ENCODE results near the gene JMJD6. TPM values are rescaled to one million over a fixed set of nuclear protein-coding genes. Genes with fewer than 3 reads are reported as not detected.
A peak's percentile ranks its signal among the peaks of the same experiment; 100 is the strongest.

The JMJD6 gene
- total RNA-seq, 1 experiment from 2014 or later: 28.9 TPM

- peaks cover 3% of the 10 kb centered on the region for H3K23me2 ChIP-seq (ENCODE audit: insufficient read length, low read depth, low read length, poor library complexity, severe bottlenecking)
- H3K56ac ChIP-seq (ENCODE audit: insufficient read length, low read depth, low read length): no peak overlapping the region
- H2BK120ac ChIP-seq (ENCODE audit: low read depth, low read length, poor library complexity, severe bottlenecking): no peak overlapping the region
- H3K79me2 ChIP-seq (ENCODE audit: insufficient read depth, low read length): no peaks in the 10 kb centered on the region
- H4K8ac ChIP-seq (replicated peaks; ENCODE audit: insufficient read length, low read depth, low read length): peak overlapping the region; percentile 27
- no peak for TF ChIP-seq CTCF (conservative IDR thresholded peaks at IDR 0.05)
- DNase-seq: no peak
- no peak overlapping the region for H2BK12ac ChIP-seq (ENCODE audit: insufficient read length, low read depth, low read length)
- H3K4me2 ChIP-seq (ENCODE audit: insufficient read depth, insufficient read length, low read length): no peak overlapping the region
- H2BK5ac ChIP-seq (ENCODE audit: insufficient read length, low read length): no peak overlapping the region
- Mint-ChIP-seq H3K9me3 (no peaks in the 10 kb centered on the region), H3K4me1 (peaks cover 15 to 41% of the 10 kb centered on the region in 2 experiments), H3K27me3 (ENCODE audit: low read depth) (peaks cover 2% of the 10 kb centered on the region), H3K36me3 (ENCODE audit: insufficient read depth in 1 of 3, low read depth in 3 of 3) (no peaks in the 10 kb centered on the region), H3K4me3 (no peak overlapping the region), H3K27ac (peak overlapping the region in 2 of 3 experiments; percentile 64 to 84; a peak in 3 of 7 replicates)
- H3K9ac ChIP-seq (ENCODE audit: extremely low read depth, insufficient read length, low read length): no peak overlapping the region
- no peak overlapping the region for H3K4ac ChIP-seq (ENCODE audit: low read depth, low read length)
- no peak overlapping the region for H4K91ac ChIP-seq (ENCODE audit: insufficient read length, low read depth, low read length)
- no peaks in the 10 kb centered on the region for H4K20me1 ChIP-seq (ENCODE audit: control insufficient read depth, insufficient read depth, insufficient read length)
- no peak overlapping the region for H4K5ac ChIP-seq (ENCODE audit: insufficient read length, low read depth, low read length)
- no peak overlapping the region for H3K27ac ChIP-seq (ENCODE audit: insufficient read length, low read depth, low read length)
- no peaks in the 10 kb centered on the region for H3K27me3 ChIP-seq (ENCODE audit: insufficient read depth, low read length)
- H2BK20ac ChIP-seq (ENCODE audit: low read depth, low read length, poor library complexity, severe bottlenecking): no peak overlapping the region
- no peak overlapping the region for H3K23ac ChIP-seq (ENCODE audit: insufficient read length, low read depth, low read length)
- H3K14ac ChIP-seq (ENCODE audit: insufficient read depth, low read length): no peak overlapping the region
- no peak overlapping the region for H3T11ph ChIP-seq (ENCODE audit: low read length)
- no peaks in the 10 kb centered on the region for H3K9me3 ChIP-seq (ENCODE audit: control insufficient read depth, low read depth, low read length)
- no peak overlapping the region for H3K18ac ChIP-seq (ENCODE audit: insufficient read length, low read depth, low read length)
- no peaks in the 10 kb centered on the region for H3K4me1 ChIP-seq (ENCODE audit: insufficient read depth, low read length)
- H2AK5ac ChIP-seq (ENCODE audit: insufficient read length, low read length): no peak overlapping the region
- no peak overlapping the region for H2AFZ ChIP-seq (ENCODE audit: low read length)
- H2BK15ac ChIP-seq (ENCODE audit: low read depth, low read length): no peak overlapping the region
- no CpG with 5 or more reads among the region's 16 CpGs for WGBS (ENCODE audit: extremely low coverage, insufficient read length, low lambda C conversion rate)
- H3K79me1 ChIP-seq (ENCODE audit: insufficient read depth, low read depth, low read length, poor library complexity, severe bottlenecking): no peaks in the 10 kb centered on the region
Observed at GRCh38 chr17:76695059-76695831, 31.2 kb downstream of the JMJD6 start.

Measured in H9 (cell line).